GM19035 (cell line): Measurements from ENCODE around the gene ABHD16B.
"Not testable (repeated sequence)": the region's sequence is repeated elsewhere in the genome, so short reads cannot be mapped to it uniquely, and the experiment has no call there.

Source experiments
- ATAC-seq: cut with Tn5 transposase; IDR thresholded peaks from one replicate; pipeline ENCODE4 v1.9.1; 2021; ENCODE audit not compliant: unreplicated experiment

Gene ABHD16B

DNA sequence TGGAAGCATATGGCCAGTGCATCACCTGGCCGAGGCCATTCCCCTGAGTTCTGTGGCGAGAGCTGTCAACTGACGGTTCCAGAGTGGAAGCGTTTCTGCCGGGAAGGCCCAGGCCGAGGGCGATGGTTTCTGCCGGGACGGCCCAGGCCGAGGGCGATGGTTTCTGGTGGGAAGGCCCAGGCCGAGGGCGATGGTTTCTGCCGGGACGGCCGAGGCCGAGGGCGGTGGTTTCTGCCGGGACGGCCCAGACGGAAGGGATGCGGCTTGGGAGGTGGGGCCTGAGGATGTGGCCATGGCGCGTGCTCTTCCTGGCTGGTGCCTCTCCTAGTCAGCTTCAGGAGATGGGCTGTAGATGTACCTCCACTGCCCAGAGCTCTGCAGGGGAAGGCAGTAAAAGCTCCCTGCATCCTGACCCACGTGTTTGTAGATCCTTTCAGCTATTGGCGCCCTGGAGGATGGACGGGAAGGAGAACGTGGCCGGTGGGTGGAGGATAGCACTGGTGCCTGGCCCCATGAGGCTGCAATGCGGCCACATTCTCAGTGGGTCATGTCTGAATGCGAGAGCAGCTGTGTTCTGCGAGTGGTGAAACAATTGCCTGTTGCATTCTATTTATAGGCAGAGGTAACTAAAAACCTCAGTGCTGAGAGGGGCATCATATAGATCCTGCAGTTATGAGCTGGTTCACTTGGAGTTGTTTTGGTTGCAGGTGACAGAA lies 16.6 kb downstream of the ABHD16B start:
- ATAC-seq: no peak

DNA sequence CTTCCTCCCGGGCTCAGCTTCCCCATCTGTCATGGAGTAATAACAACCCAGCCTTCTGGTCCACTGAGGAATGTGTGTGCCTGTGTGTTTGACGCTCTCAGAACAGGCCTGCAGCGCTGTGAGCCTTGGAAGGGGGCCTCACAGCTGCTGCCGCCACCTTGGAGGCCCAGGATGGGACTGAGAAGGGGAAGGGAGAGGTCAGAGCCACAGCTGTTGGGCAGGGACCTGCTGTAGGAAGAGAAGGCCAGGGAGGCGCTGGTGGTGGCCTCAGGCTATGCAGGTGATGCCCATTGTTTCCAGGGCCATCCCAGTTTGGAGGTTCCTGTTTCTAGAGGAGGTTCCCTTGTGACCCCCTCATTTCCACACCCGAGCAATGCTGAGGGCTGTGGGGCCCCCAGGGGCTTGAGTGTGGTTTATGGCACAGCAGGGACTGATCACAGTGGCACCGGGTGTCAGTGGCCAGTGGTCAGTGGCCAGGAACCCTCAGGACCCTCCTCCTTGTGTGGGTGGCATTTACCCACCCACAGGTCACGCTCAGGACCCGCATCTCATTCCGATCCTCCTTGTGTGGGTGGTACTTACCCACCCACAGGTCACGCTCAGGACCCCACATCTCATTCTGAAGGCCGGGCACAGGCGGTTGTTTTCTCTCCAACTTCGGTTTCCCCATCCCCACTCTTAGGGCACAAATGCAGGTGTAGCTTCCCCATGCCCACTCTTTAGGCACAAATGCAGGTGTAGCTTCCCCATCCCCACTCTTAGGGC lies 17.8 kb downstream of the ABHD16B start:
- ATAC-seq: no peak

DNA sequence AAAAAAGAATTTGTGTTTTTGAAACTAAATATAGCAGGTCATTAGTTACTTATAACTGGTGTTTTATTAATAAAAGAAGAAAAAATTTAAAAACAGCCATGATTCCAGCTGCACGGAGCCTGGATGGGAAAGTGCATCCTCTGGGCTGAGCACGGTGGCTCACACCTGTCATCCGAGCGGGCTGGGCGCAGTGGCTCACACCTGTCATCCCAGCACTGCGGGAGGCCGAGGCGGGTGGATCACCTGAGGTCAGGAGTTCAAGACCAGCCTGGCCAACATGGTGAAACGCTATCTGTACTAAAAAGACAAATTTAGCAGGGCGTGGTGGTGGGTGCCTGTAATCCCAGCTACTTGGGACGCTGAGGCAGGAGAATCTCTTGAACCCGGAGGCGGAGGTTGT lies 19.6 kb downstream of the ABHD16B start:
- ATAC-seq: not testable (repeated sequence)

DNA sequence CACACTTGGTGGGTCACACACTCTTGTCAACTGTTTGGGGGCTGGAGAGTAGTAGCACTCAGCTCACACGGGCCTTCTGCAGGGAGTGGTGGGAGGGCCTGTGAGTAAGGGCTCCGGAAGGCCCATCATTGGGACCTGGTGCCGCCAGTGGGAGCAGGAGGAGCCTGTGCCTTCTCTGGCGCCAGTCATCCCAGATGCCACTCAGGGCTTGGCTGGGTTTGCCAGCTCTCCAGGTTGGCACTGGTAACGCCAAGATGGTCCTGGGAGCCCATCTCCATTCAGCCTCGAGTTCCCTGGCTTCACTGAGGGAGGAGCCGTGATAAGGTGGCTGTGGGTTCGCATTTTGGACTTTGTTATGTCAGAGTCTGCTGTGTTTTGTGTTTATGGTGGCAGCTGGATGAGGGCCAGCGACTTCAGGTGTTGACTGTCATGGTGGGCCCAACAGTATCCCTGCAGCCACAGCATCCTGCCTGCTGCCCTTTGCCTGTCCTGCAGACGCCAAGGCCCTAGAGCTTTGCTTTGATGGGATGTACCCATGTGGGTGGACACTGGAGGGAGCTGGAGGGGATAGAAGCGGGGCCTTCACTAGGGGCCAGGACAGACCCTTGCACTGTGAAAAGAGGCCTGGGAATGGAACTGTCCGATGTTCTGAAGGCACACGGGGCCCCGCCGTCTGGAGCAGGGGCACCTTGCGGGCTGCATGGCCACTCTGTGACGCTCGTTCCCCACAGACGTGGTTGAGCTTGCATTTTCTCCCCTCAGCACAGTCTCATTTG lies 20.3 kb downstream of the ABHD16B start:
- ATAC-seq: no peak

DNA sequence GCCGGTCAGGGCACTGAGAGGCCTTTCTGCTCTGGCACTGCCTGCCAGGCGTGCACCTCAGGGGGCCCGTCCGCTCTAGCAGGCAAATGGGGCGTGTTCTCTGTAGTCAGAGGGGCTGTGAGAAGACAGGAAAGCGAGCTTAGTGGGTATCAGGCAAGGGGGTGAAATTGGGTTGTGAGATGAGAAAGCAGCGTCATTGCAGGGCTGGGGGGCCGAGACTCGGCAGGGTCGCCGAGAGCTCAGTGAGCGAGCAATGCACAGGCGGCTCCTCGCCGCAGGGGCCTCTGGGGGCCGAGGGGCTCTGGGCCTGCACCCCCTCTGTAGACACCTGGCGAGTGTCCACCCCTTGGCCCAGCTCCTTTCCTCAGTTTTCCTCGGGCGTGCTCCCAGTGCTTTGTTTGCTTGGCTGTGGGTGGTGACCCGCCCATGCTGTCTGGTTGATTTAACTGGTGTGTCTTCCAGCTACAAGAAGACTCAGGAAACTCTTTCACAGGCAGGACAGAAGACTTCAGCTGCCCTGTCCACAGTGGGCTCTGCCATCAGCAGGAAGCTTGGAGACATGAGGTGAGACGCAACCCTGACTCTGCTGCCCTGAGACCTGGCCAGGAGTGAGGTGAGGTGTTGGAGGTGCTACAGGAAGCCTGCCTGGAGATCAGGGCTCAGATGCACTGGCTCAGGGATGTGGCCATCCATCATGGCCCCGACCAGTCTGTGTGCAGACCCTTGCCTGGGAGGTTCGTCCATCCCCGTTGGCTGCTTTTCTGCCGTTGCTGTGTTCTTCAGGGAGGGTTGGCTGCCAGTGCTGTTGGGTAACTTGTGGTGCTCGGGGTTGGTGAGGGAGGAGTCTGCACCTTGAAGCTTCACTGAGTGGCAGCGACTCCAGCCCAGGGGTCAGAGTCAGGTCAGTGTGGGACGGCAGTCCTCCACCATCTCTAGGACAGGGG lies 21.2 kb downstream of the ABHD16B start:
- no peak for ATAC-seq

DNA sequence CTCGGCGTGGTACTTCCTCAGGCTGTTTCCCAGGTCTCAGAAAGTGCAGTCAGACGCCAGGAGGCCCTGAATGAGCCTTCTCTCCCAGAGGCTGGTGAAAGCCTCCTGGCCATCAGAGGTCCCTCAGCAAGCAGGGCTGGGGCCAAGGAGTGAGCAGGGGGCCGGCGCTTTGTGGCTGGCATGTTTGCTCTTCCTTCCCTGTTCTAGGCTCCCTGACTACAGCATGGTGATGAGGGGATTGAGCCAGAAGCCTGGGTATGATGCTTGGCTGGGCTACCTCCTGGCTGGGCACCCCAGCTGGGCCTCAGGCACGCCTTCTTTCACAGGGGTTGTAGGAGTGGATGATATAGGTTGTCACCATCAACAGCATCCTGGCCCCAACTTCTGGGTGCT lies 21.9 kb downstream of the ABHD16B start:
- no peak for ATAC-seq

DNA sequence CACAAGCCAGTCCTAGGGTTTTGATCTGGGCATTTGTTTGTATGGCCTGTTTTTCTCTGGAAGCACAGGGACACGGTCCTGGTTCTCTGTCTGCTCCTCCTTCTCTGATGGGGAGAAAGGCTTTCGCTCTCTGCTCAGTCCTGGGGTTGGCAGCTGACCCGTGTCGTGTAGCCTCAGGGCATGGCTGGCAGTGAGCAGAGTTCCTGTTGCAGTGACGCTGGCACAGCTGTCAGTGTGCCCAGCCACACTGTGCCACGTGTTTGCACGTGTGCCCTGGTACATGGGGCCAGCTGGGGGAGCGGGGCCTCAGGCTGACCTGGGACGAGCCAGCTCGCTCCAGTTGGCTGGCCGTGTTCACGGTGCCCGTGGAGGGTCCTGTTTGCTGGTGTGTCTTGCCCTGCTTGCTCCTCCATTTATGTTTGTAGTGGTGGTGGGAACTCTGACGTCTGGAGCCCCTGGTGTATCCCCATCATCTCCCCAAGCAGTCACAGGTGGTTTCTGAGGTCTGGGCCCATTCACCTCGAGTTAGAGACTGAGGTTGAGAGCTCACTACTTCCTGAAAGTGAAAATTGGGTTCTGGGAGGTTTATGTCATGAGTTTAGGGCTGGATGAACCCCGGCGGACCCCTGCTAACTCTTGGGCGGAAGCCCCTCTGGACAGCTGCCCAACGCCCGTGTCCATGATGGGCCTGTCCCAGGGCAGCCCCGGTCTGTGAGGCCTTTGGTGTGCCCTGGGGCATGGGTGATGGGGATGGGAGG lies 23.4 kb downstream of the ABHD16B start:
- no peak for ATAC-seq

DNA sequence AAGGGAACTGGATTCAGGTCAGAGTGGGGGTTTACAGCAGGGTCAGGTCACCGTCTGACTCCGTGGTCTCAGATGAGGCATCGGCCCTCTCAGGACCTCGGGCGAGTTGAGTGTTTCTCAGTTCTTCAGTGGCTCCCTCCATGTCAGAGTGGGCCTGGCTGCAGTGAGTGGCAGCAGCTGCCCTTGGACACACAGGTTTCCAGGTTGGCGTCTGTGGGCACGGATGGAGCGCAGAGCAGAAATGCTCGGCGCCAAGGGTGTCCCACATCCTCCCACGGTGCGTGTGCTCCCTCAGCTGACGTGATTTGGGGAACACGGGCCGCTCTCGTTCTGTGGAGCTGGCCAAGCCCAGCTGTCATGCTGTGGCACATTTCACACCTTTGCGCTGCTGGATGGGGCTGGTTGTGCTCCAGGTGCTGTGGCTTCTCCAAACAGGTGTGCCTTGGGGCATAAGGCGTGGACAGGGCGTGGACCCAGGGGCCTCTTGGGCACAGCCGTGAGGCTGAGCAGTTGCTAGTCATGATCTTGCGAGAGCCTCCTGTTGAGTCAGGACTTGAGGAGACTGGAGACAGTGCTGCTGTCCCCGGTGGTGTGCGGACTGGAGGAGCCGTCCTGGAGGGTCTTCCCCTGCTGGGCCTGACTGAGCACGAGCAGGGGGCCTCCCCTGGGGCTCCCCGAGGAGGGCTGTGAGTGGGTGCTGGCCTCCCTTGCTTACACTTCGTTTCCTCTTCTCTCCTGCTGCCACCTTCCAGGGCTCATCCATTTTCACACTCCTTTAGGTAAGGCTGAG lies 24.2 kb downstream of the ABHD16B start:
- no peak for ATAC-seq

DNA sequence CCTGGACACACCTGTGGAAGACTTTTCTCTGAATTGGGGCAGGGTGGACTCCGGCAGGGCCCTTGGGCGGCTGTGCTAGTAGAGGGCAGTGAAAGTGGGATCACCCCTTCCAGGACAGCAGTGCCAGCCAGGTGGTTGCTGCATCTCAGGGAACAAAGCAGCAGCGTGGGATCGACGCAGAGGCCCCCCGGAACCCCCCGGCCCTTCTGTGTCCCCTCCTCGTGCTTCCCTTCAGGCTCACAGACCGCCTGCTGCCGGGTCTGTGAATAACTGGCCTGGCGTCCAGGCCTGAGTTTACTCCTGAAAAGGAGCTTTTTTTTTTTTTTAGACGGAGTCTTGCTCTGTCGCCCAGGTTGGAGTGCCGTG lies 24.7 kb downstream of the ABHD16B start:
- no peak for ATAC-seq

DNA sequence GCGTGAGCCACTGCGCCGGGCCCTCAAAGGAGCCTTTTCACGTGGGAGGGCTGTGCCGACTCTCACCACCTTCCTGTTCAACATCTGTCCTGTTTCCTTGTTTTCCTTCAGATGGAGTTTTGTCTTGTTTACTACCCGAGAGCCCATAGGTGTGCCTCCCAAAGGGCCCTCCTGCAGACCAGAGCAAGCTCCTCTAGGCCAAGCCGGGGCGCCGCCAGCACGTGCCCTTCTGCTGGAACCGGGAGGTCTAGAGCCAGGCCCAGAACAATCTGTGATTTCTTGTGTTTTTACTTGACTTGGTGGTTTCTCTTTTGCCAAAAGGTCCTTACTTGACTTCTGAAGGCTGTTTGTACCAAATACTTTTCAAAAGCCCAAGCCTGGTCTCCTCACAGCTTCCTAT lies 25.6 kb downstream of the ABHD16B start:
- no peak for ATAC-seq

DNA sequence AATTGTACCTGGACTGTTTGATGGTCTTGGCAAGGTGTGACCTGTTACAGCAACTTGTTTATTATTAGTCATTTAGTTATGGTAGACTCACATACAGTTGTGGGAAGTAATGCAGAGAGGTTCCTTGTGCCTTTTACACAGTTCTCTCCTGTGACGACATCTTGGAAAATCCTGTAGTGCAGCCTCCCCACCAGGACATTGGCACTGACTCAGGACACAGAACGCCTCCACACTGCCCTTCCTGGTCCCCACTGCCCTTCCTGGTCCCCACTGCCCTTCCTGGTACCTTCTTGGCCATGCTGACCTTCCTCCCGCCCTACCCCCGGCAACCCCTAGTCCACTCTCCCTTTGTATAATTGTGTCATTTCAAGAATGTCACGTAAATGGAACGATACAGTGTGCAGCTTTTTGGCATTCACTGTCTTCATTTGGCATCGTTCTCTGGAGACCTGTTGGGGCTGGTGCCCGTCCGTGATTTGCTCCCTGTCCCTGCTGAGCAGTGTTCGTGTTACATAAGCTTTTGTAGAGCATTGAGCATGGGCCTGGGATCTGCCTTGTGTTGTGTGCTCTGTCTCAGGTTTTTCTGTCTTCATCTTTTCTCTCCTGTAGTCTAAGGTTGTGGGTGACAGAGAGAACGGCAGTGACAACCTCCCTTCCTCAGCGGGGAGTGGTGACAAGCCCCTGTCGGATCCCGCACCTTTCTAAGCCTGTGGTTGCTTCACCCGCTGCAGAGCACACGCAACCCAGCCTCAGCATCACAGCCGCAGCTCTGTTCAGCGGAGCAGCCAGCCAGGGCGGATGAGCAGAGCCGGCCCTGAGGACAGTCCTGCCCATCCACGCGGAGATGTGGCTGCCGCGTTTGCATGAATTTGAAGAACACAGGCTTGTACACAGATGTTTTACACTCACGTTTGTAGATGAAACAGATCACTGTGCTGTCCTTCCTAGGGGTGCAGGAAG lies 28.2 kb downstream of the ABHD16B start:
- ATAC-seq: no peak

DNA sequence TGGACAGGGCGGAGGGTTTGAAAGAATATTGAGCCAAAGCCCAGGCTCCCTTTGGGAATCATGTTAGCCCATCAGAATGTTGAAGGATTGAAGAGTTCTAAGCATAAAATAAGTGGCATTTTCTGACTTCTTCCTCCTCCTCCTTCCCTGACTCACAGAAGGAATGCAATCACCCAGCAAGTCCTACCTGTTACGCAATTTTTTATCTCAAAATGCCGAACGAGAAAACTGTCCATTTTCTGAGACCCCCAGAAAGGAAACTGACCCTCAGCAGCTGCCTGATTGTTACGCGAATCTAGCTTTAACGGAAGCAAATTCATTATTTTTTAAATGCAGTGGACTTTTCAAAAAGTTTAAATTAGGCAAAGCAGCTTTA lies 28.9 kb downstream of the ABHD16B start:
- ATAC-seq: no peak

DNA sequence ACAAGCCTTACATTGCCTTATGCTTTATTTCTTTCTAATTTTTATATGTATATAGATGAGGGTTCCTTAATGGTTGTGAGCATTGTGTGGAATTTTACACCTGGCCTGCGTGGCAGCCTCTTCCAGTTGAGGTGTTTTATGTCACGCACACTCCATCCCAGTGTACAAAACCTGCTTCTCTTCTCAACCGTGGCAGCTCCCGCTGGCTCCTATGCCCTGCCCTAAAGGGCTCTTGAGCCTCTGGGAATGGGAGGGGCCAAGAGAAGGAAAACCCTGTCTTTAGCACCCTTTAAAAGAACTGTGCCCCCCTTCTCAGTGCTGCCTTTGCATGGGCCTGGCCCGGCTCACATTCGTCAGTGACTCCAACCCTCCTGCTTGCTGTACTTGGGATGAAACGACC lies 29.3 kb downstream of the ABHD16B start:
- no peak for ATAC-seq

DNA sequence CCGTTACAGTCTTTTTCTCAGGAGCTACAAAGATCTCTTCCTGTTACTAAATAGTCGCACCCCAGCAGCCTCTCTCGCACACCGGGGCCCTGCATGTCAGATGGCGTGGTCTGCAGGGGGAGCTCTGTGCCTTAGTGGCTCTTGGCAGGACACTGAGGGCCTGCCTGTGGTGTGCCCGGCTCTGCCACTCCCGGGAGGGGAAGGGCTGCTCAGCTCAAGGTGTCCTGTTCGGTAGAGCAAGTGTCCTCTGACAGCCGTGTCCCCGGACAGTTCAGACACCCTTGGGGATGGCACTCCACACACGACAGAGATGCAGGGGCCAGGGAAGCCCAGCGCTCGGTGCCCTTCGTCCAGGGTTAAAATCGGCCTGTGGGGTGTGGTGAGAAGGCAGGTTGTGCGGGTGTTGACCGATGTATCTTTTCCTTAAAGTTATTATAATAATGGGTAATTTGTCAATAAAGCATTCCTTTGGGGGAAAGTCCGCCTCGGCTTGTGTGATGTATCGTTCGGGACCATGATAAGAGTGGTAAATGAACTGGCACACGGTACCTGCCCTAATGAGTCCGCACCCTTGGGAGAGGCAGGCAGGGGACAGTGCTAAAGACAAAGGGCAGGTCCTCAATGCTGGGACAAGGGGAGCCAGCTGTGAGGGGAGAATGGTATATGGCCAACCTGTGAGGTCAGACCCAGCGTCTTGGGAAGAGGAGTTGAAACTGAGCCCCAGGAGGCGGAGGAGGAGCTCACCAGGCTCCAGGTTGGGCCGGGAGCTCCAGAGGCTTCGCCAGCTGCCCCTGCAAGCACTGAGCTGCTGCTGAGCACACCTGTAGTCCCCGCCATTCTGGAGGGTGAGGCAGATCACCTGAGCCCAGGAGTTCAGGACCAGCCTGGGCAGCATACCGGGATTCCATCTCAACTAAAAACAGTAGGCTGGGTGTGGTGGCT lies 30.0 kb downstream of the ABHD16B start:
- ATAC-seq: no peak

DNA sequence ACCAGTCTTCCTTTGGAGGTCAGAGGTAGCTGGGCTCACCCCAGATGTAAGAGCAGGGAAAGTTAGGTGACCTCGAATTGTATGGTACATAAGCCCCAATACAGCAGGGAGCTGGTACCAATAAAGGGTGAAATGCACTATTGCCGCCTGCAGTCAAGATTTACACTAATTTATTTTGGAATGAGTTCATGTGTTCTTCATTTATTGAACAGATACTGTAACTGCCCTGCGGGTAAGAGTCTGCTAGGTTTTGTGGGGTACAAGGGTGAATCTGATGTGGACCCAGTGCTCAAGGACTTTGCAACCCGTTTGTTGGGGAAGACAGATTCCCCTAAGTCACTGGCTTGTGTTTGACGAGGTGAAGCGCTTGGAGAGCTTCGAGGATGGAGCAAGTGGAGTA lies 31.1 kb downstream of the ABHD16B start:
- ATAC-seq: no peak

DNA sequence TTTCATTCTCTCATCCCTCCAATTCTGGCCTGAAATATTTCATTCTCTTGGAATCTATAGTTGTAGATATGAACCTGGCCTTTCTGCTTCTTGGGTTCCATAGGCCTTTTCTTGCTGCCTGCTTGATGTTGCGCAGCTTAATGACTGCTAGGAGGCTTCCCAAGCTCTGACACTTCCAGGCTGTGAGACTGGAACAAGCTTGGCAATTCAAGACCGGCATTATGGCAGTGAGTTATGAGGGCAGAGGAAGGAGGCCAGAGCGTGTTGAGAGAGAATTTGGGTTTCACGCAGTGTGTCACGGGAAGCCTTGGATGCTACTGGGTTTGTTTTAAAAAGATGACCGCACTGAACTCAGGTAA lies 32.7 kb downstream of the ABHD16B start:
- no peak for ATAC-seq
